ENCODE results near the gene ANAPC2.

Gene ANAPC2

DNA sequence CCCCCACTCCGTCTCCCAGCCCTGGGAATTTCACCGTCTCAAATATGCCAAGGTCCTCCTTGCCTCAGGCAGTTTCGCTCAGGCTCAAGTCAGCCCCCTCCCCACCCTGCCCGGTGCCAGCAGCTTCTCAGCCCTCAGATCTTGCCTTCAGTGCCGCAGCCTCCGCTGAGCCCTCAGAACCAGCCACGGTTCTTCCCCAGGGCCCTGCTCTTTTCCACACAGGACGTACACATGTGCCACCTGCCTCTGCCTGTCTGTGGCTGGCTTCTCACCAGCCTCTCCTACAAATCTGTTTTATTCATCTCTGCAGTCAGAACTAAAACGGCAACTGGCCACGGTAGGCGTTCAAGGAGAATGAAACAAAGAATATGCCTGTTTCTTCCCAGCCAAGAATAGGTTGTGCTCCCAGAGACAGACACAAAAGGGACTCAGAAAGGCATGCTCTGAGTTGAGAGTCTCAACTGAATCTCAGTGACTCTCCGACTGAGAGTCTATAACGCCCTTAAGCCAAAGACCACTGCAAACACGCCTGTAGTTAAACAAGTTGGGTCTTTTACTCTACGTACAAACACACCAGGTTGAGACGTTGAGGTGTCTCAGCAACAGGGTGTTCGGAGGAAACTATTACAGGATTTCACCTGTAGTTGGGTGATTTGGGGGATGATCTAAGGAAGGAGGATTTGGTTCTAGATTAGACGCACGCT lies 60.0 kb downstream of the ANAPC2 start:
- peaks cover 15% of the 10 kb centered on the region for H3K79me1 ChIP-seq (replicated peaks; ENCODE audit: low read length, poor library complexity, severe bottlenecking)
- no peak overlapping the region for H3K14ac ChIP-seq (ENCODE audit: low read length in 2 of 2)
- H3K27me3 ChIP-seq (ENCODE audit: control insufficient read depth in 1 of 2, insufficient read depth in 1 of 2, low read length in 2 of 2): no peaks in the 10 kb centered on the region
- H3K4me2 ChIP-seq (ENCODE audit: low read length, poor library complexity, severe bottlenecking): peak overlapping the region; percentile 75
- no peaks in the 10 kb centered on the region for H3K9me3 ChIP-seq (ENCODE audit: control insufficient read depth, low read length)
- H4K8ac ChIP-seq (ENCODE audit: low read length): no peak overlapping the region
- H3K4me3 ChIP-seq (ENCODE audit: insufficient read depth in 1 of 2, low read depth in 1 of 2, low read length in 2 of 2): peak overlapping the region; percentile 78 to 92
- H3K36me3 ChIP-seq (ENCODE audit: control insufficient read depth in 1 of 2, insufficient read depth in 2 of 2, low read depth in 1 of 2, low read length in 2 of 2): peaks cover 0 to 8% of the 10 kb centered on the region in 2 experiments
- peak overlapping the region; percentile 91 for H3K9ac ChIP-seq (ENCODE audit: low read length)
- H2BK5ac ChIP-seq (ENCODE audit: low read depth, low read length, poor library complexity, severe bottlenecking): no peak overlapping the region
- peak overlapping the region; percentile 61 for H4K91ac ChIP-seq (ENCODE audit: low read length)
- peak overlapping the region in 1 of 2 experiments; percentile 59 for H3K23ac ChIP-seq (ENCODE audit: low read length in 2 of 2)
- H2AK5ac ChIP-seq (ENCODE audit: low read length, severe bottlenecking): no peak overlapping the region
- no peak overlapping the region for H2BK15ac ChIP-seq (ENCODE audit: low read depth, poor library complexity, severe bottlenecking)
- H3K4ac ChIP-seq (ENCODE audit: low read depth in 1 of 2, low read length in 2 of 2): peak overlapping the region; percentile 36 to 62
- no peak overlapping the region for H3K18ac ChIP-seq (ENCODE audit: low read depth in 1 of 2, low read length in 2 of 2)
- no peak overlapping the region for H2BK120ac ChIP-seq (ENCODE audit: low read depth, low read length)
- H2BK12ac ChIP-seq (ENCODE audit: low read length in 2 of 2): no peak overlapping the region
- no peak overlapping the region for H2AFZ ChIP-seq (ENCODE audit: low read depth, low read length)
- no peak overlapping the region for H3K27ac ChIP-seq (ENCODE audit: low read length, poor library complexity, severe bottlenecking)
- 89% methylated on average over 19 of the region's 19 CpGs for WGBS
- DNase-seq: no peak
- peaks cover 22% of the 10 kb centered on the region for H3K4me1 ChIP-seq (ENCODE audit: control insufficient read depth, insufficient read depth, low read depth, low read length)

- no peak overlapping the region for H3K27ac ChIP-seq (ENCODE audit: low read length, poor library complexity, severe bottlenecking)
- H4K8ac ChIP-seq (ENCODE audit: low read length): no peak overlapping the region
- H3K4ac ChIP-seq (ENCODE audit: low read depth in 1 of 2, low read length in 2 of 2): no peak overlapping the region
- no peak for DNase-seq
- no peak overlapping the region for H3K4me2 ChIP-seq (ENCODE audit: low read length, poor library complexity, severe bottlenecking)
- H3K27me3 ChIP-seq (ENCODE audit: control insufficient read depth in 1 of 2, insufficient read depth in 1 of 2, low read length in 2 of 2): no peaks in the 10 kb centered on the region
- peak overlapping the region; percentile 91 for H3K9ac ChIP-seq (ENCODE audit: low read length)
- H3K9me3 ChIP-seq (ENCODE audit: control insufficient read depth, low read length): no peaks in the 10 kb centered on the region
- H3K4me3 ChIP-seq (ENCODE audit: insufficient read depth in 1 of 2, low read depth in 1 of 2, low read length in 2 of 2): peak overlapping the region in 1 of 2 experiments; percentile 92
- peak overlapping the region in 1 of 2 experiments; percentile 34 for H3K18ac ChIP-seq (ENCODE audit: low read depth in 1 of 2, low read length in 2 of 2)
- no peak overlapping the region for H2AFZ ChIP-seq (ENCODE audit: low read depth, low read length)
- H3K23ac ChIP-seq (ENCODE audit: low read length in 2 of 2): peak overlapping the region in 1 of 2 experiments; percentile 59
- no peak overlapping the region for H2BK5ac ChIP-seq (ENCODE audit: low read depth, low read length, poor library complexity, severe bottlenecking)
- no peak overlapping the region for H2AK5ac ChIP-seq (ENCODE audit: low read length, severe bottlenecking)
- peaks cover 0 to 8% of the 10 kb centered on the region in 2 experiments for H3K36me3 ChIP-seq (ENCODE audit: control insufficient read depth in 1 of 2, insufficient read depth in 2 of 2, low read depth in 1 of 2, low read length in 2 of 2)
- H3K4me1 ChIP-seq (ENCODE audit: control insufficient read depth, insufficient read depth, low read depth, low read length): peaks cover 22% of the 10 kb centered on the region
- WGBS: 85% methylated on average over 21 of the region's 24 CpGs
- H2BK12ac ChIP-seq (ENCODE audit: low read length in 2 of 2): no peak overlapping the region
- H4K91ac ChIP-seq (ENCODE audit: low read length): peak overlapping the region; percentile 61
- no peak overlapping the region for H2BK120ac ChIP-seq (ENCODE audit: low read depth, low read length)
- no peak overlapping the region for H2BK15ac ChIP-seq (ENCODE audit: low read depth, poor library complexity, severe bottlenecking)
- H3K79me1 ChIP-seq (replicated peaks; ENCODE audit: low read length, poor library complexity, severe bottlenecking): peaks cover 15% of the 10 kb centered on the region
- H3K14ac ChIP-seq (ENCODE audit: low read length in 2 of 2): peak overlapping the region in 1 of 2 experiments; percentile 26
Observed at GRCh38 chr9:137127301-137128157, 60.8 kb downstream of the ANAPC2 start.

DNA sequence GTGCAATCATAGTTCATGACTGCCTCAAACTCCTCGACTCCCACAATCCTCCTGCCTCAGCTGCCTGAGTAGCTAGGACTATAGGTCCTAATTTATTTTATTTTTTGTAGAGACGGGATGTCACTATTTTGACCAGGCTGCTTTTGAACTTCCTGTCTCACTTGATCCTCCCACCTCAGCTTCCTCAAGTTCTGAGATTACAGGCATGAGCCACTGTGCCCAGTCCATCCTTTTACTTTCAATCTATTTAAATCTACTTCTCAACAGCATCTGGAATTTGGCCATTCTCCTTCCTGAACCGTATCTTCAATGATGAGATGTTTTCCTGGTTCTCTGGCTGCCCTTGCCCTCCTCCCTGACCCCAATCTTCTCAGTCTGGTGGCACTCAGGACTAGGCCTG lies 61.6 kb downstream of the ANAPC2 start:
- Histone ChIP-seq H3K4me1 (ENCODE audit: control insufficient read depth, insufficient read depth, low read depth, low read length) (peaks cover 22% of the 10 kb centered on the region), H3K4me3 (ENCODE audit: insufficient read depth in 1 of 2, low read depth in 1 of 2, low read length in 2 of 2) (peak overlapping the region in 1 of 2 experiments; percentile 92), H3K18ac (ENCODE audit: low read depth in 1 of 2, low read length in 2 of 2) (no peak overlapping the region), H3K14ac (ENCODE audit: low read length in 2 of 2) (no peak overlapping the region), H3K36me3 (ENCODE audit: control insufficient read depth in 1 of 2, insufficient read depth in 2 of 2, low read depth in 1 of 2, low read length in 2 of 2) (peaks cover 0 to 8% of the 10 kb centered on the region in 2 experiments), H2BK5ac (ENCODE audit: low read depth, low read length, poor library complexity, severe bottlenecking) (no peak overlapping the region), H4K8ac (ENCODE audit: low read length) (no peak overlapping the region), H3K27me3 (ENCODE audit: control insufficient read depth in 1 of 2, insufficient read depth in 1 of 2, low read length in 2 of 2) (no peaks in the 10 kb centered on the region), H2BK15ac (ENCODE audit: low read depth, poor library complexity, severe bottlenecking) (no peak overlapping the region), H3K79me1 (replicated peaks; ENCODE audit: low read length, poor library complexity, severe bottlenecking) (peaks cover 17% of the 10 kb centered on the region), H2BK12ac (ENCODE audit: low read length in 2 of 2) (no peak overlapping the region), H3K23ac (ENCODE audit: low read length in 2 of 2) (no peak overlapping the region), H4K91ac (ENCODE audit: low read length) (no peak overlapping the region), H2AFZ (ENCODE audit: low read depth, low read length) (no peak overlapping the region), H2BK120ac (ENCODE audit: low read depth, low read length) (no peak overlapping the region), H3K27ac (ENCODE audit: low read length, poor library complexity, severe bottlenecking) (no peak overlapping the region), H3K9ac (ENCODE audit: low read length) (peak overlapping the region; percentile 91), H3K4me2 (ENCODE audit: low read length, poor library complexity, severe bottlenecking) (no peak overlapping the region), H3K9me3 (ENCODE audit: control insufficient read depth, low read length) (no peaks in the 10 kb centered on the region), H3K4ac (ENCODE audit: low read depth in 1 of 2, low read length in 2 of 2) (no peak overlapping the region), H2AK5ac (ENCODE audit: low read length, severe bottlenecking) (no peak overlapping the region)
- no peak for DNase-seq
- 89% methylated on average over 3 of the region's 3 CpGs for WGBS
